GM18873 (cell line): ENCODE measurements around the gene TNFSF13.

Source experiments
- ATAC-seq: cut with Tn5 transposase; IDR thresholded peaks from one replicate; pipeline ENCODE4 v1.9.1; 2021; ENCODE audit warnings: mild to moderate bottlenecking, moderate library complexity, moderate number of reproducible peaks; ENCODE audit not compliant: unreplicated experiment, low FRiP score

Gene TNFSF13

DNA sequence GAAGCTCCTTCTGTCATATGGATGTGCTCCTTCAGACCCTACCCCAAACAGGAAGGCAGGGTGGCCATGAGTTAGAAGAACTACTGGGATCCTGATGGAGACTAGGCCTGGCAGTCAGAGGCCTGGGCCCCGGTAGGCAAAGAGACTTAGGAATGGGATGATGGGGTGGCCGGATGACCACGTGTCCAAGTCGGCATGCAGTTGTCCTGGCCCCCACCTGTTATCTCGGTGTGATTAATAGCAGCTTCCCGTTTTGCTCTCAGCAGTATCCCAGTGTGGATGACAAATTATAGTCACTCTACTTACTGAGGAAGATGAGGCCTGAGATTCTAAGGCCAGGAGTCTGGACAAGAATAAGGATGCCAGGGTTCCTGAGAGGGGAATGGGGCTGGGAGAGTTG, 8.2 kb upstream of the TNFSF13 start:
- ATAC-seq = no peak

DNA sequence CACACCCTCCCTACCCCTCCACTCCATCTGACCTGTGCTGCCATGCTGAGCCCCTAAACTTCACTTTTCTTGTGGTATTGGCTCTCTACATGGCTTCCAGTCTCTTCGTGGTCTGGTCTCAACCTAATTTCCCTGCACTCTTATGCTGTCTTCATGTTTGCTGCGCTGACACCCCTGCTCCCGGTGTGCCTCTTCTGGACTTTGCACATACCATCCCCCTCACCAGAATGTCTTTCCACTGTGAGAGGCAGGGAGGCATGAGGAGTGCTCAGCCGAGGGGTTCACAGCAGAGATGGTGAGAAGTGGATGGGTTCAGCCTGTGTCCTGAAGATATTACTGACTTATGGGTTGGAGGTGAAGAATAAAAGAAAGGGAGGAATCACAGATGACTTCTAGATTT, 7.2 kb upstream of the TNFSF13 start:
- ATAC-seq = no peak

DNA sequence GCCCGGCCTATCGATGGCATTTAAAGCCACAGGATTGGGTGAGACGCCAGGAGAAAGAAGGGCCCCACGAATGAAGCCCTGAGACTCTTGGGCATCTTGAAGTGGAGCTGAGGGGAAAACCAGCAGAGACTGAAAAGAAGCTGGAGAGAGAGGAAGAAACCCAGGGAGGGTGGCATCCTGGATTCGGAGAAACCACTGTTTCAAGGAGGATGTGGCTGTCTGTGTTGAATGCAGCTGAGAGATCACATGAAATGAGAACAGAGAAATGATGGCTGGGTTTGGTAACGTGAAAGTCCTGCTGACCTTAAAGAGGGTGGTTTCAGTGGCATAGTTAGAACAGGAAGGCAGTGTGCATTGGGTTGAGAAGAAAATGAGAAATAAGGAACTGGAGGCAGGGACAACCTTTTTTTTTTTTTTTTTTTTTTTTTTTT, 5.9 kb upstream of the TNFSF13 start:
- peak; percentile 57 for ATAC-seq

GRCh38 chr17:7553356-7553755, 5.2 kb upstream of the TNFSF13 start:
- ATAC-seq = no peak

- ATAC-seq = no peak
Measured at GRCh38 chr17:7555320-7555948, 3.1 kb upstream of the TNFSF13 start.

- ATAC-seq = no peak
Measured at GRCh38 chr17:7556627-7557026, 1.9 kb upstream of the TNFSF13 start.

GRCh38 chr17:7557147-7557764, 1.3 kb upstream of the TNFSF13 start:
- ATAC-seq = no peak

DNA sequence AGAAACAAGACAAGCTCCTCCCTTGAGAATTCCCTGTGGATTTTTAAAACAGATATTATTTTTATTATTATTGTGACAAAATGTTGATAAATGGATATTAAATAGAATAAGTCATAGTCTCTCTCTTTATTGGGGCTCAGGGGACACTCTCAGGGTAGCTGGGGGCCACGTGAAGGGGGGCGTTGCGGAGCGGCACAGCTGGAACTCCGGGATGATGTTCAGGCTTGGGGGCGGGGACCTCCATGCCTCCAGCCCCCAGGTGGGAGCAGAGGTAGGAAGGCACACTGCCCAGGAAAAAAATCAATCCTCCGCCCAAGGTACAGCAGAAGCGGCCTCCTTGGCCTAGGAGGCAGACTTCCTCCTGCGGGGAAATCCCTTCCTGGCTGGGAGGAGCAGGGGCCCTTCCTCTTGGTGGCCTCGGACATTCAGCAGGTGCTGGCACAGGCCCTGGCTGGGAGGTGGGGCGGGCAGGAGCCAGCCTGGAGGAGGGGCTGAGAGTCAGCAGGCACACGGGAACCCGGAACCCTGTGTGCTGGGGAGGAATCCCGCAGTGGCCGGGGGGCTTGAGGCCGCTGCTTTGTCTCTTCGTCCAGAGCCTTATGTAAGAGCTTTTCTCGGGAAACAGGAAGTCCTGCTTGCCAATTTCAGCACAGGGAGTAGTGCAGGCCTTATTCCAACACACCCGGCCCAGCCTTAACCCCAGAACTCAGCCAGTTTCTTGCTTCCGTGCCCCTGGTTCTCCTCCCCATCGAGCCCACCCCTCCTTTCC, 591 bp upstream of the TNFSF13 start:
- no peak for ATAC-seq

DNA sequence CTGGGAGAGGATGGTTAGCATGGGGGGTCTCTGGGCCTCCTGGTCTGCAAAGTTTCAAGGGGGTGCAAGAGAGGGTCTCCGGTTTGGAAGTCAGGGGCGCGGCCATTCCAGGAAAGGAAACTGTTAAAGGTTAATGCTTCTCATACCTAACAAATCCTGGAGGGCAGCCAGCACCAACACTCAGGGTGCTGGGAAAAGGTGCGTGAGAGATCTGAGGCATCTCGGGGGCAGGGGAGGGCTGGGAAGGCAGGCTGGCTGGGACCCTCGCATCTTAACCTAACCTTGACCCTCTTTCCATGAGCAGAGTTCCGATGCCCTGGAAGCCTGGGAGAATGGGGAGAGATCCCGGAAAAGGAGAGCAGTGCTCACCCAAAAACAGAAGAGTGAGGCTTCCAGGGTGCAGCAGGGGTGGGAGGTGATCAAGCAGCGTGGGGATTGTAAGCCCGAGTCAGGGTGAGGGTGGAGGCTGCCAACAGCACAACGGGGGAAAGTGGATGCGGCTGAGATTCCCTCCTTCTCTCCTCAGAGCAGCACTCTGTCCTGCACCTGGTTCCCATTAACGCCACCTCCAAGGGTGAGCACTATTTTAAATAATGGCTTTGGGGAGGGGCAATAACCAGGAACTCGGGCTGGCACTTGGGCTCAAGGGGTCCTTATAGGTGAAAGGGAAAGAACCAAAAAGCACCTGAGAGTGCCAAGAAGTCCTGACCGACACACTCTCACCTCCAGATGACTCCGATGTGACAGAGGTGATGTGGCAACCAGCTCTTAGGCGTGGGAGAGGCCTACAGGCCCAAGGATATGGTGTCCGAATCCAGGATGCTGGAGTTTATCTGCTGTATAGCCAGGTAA, 996 bp downstream of the TNFSF13 start:
- no peak for ATAC-seq

- ATAC-seq = no peak
Measured at GRCh38 chr17:7560172-7561027, 1.9 kb downstream of the TNFSF13 start.

DNA sequence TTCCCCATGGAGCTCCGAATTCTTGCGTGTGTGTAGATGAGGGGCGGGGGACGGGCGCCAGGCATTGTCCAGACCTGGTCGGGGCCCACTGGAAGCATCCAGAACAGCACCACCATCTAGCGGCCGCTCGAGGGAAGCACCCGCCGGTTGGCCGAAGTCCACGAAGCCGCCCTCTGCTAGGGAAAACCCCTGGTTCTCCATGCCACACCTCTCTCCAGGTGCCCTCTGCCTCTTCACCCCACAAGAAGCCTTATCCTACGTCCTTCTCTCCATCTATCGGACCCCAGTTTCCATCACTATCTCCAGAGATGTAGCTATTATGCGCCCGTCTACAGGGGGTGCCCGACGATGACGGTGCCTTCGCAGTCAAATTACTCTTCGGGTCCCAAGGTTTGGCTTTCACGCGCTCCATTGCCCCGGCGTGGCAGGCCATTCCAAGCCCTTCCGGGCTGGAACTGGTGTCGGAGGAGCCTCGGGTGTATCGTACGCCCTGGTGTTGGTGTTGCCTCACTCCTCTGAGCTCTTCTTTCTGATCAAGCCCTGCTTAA, 2.6 kb downstream of the TNFSF13 start:
- ATAC-seq = peak; percentile 54

GRCh38 chr17:7561589-7562207, 3.1 kb downstream of the TNFSF13 start, which contains the start of gene SENP3:
Gene SENP3, plus strand, starts transcription at chr17:7561919. Its CDS starts 1,158 bp downstream, at chr17:7563077.
- ATAC-seq = peak; percentile 36

GRCh38 chr17:7562208-7562605, 3.7 kb downstream of the TNFSF13 start:
- ATAC-seq = no peak

GRCh38 chr17:7563115-7563869, 4.7 kb downstream of the TNFSF13 start:
- ATAC-seq = no peak

GRCh38 chr17:7569571-7569970, 11.0 kb downstream of the TNFSF13 start:
- no peak for ATAC-seq

- ATAC-seq = no peak
Measured at GRCh38 chr17:7570351-7570750, 11.8 kb downstream of the TNFSF13 start.

GRCh38 chr17:7572338-7572587, 13.7 kb downstream of the TNFSF13 start:
- ATAC-seq = no peak

GRCh38 chr17:7572588-7573323, 14.2 kb downstream of the TNFSF13 start:
- ATAC-seq = peak; percentile 83
